GM10248 (cell line): ENCODE results near the gene RUSC2.

Source experiments
- CTCF ChIA-PET: fragments of 300-600 bp; sonication (Branson Sonifier 250); formaldehyde crosslinking; extraction: SDS; loops from one replicate; lab custom pipeline; 2021; ENCODE audit warnings: antibody characterized with exemption; lab: Yijun Ruan, JAX
- POLR2A ChIA-PET: fragments of 350-650 bp; sonication (Branson Sonifier 250); formaldehyde crosslinking; extraction: SDS; loops from one replicate; lab custom pipeline; 2020; ENCODE audit warnings: antibody characterized with exemption; lab: Yijun Ruan, JAX
- DNase-seq: peaks from one replicate; pipeline ENCODE4 v3.0.0; 2012; ENCODE audit errors: extremely low spot score
- TF ChIP-seq, protein P1 (sequence below): IDR thresholded peaks from 2 replicates; pipeline ENCODE4 v1.5.1; 2012; ENCODE audit warnings: mild to moderate bottlenecking, low read depth; ENCODE audit errors: extremely low read depth, missing control alignments, control extremely low read depth

RUSC2 gene

DNA sequence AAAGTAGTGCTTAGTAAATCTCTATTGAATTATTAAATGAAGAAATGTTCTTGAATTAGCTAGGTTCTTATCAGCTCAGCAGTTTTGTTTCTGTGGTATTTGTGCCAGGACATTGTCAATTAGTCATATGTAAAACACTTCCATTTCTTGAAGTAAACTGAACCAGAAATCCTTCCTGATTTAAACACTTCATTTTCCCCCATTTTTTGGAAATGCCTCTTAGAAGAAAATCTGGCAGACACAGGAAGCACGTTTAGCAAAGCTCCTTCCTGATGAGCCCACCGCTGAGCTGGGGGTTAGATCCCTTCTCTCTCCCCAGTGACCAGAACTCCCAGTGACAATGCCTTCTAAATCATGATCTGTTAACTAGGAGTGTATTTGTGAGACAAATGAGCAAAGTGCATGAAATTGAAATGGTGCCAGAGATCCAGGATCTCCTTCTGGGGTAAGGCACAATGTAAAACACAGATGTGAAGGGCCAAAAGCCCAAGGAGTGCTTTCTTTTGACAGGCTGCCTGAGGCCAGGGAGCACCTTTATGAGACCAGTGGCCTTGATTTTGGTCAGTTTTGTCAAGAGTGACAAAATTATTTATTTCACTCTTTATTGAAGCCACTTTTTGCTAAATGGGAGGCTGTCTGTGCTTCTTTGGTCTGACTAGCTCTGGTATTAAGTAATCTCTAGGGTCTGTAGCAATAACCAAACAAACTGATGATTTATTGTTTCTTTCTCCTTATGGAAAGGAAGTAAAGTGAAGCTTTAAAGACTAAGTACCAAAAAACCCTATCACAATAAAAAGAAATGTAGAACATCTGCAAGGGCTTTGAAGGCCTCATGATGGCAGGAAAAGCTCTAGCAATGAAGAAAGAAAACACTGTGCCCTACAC is 25.5 kb upstream of the RUSC2 start:
- CTCF ChIA-PET: interaction anchor here (0.9 to 1.4 kb wide), 5 partner anchors 9 to 565 kb away, joined by 3 to 7 read pairs (median 3); no protein-coding TSS in a partner anchor
- POLR2A ChIA-PET: no interaction called here

DNA sequence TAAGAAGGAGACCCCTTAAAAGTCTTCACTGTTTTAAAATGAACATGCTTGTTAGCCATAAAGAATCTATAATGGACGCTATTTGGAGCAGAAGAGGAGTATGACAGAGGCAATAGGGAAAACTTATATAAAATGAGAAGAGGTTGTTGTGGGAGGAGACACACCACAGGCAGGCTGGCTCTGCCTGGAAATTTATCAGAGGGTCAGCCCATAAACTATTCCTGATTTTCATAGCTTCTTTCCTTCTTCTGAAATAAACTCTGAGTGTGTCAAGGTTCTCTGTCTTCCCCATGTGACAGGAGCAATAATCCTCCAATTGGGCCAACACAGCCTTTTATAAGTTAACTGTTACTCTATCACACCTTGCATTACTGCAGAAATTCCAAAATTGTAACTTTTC is 19.6 kb upstream of the RUSC2 start:
- no peak for DNase-seq
- TF ChIP-seq, protein P1, sequence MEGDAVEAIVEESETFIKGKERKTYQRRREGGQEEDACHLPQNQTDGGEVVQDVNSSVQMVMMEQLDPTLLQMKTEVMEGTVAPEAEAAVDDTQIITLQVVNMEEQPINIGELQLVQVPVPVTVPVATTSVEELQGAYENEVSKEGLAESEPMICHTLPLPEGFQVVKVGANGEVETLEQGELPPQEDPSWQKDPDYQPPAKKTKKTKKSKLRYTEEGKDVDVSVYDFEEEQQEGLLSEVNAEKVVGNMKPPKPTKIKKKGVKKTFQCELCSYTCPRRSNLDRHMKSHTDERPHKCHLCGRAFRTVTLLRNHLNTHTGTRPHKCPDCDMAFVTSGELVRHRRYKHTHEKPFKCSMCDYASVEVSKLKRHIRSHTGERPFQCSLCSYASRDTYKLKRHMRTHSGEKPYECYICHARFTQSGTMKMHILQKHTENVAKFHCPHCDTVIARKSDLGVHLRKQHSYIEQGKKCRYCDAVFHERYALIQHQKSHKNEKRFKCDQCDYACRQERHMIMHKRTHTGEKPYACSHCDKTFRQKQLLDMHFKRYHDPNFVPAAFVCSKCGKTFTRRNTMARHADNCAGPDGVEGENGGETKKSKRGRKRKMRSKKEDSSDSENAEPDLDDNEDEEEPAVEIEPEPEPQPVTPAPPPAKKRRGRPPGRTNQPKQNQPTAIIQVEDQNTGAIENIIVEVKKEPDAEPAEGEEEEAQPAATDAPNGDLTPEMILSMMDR: no peak
- ChIA-PET POLR2A (no interaction called here), CTCF (interaction anchor here (1.4 kb wide), 1 partner anchor 9 kb away, joined by 4 read pairs; no protein-coding TSS in a partner anchor)

More for the DNA sequence above, 25.5 kb upstream of the RUSC2 start:
- TF ChIP-seq, protein P1: no peak
- no peak for DNase-seq

DNA sequence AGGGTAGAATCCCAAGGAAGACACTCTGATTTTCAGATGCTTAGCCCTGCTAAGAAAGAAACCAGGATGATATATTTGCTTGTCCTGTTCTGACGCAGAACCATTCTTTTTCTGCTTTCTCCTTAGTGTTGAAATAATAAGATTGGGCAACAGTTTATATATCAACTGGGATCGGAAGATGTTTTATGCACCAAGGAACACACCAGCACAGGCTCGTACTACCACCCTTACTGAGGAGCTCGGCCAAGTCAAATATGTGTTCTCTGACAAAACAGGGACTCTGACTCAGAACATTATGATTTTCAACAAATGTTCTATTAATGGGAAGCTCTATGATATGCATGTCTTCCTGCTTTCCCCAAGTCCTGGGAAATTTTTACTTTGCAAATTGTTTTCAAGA is 19.0 kb upstream of the RUSC2 start:
- ChIA-PET POLR2A (no interaction called here), CTCF (interaction anchor here (0.9 to 1.4 kb wide), 2 partner anchors 8 to 571 kb away, joined by 4 read pairs; no protein-coding TSS in a partner anchor)
- TF ChIP-seq, protein P1: no peak
- DNase-seq: no peak

DNA sequence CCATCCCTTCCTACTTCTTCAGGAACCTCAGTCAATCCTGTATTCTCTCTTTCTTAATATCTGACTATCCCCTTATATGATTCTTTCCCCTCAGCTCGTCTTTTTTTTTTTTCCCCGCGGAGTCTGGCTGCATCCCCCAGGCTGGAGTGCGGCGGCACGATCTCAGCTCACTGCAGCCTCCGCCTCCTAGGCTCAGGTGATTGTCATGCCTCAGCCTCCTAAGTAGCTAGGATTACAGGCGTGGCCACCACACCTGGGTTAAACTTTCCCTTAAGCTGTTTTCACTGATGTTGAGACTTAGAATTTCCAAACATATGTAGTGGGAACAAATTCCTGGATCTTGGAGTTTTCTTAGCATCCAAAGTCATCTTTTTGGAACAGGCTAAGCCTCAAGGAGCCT is 13.3 kb upstream of the RUSC2 start:
- TF ChIP-seq, protein P1: no peak
- CTCF ChIA-PET: interaction anchor here (0.7 to 3.8 kb wide), 12 partner anchors 12 to 749 kb away, joined by 3 to 42 read pairs (median 4); partner anchors contain the start of genes ATOSB and PIGO
- POLR2A ChIA-PET: no interaction called here
- no peak for DNase-seq

DNA sequence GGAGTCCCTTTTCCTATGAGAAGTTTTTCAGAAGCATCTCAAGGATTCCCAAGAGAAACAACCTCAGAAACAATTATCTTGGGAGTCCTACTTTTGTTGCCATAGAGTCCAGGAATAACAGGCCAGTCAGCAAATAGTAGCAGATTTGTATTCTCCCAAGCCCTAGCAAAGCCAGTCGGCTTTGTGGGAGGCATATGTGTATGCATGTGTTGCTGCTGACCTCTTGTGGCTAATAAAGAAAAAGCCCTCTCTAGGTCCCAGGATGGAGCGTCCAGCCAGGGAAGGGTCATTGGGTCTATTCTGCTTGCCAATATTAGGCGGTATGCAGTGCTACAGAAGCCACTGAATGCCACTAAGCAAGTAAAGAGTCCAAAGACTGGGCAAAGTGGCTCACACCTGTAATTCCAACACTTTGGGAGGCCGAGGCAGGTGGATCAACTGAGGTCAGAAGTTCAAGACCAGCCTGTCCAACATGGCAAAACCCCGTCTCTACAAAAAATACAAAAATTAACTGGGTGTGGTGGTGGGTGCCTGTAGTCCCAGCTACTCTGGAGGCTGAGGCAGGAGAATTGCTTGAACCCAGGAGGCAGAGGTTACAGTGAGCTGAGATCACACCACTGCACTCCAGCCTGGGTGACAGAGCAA is 12.6 kb upstream of the RUSC2 start:
- ChIA-PET CTCF (interaction anchor here (0.9 to 3.8 kb wide), 13 partner anchors 10 to 750 kb away, joined by 3 to 42 read pairs (median 4); partner anchors contain the start of gene ATOSB), POLR2A (interaction anchor here (0.6 kb wide), 1 partner anchor 37 kb away, joined by 3 read pairs; no protein-coding TSS in a partner anchor)
- DNase-seq: peak; percentile 73
- TF ChIP-seq, protein P1: peak; percentile 73

DNA sequence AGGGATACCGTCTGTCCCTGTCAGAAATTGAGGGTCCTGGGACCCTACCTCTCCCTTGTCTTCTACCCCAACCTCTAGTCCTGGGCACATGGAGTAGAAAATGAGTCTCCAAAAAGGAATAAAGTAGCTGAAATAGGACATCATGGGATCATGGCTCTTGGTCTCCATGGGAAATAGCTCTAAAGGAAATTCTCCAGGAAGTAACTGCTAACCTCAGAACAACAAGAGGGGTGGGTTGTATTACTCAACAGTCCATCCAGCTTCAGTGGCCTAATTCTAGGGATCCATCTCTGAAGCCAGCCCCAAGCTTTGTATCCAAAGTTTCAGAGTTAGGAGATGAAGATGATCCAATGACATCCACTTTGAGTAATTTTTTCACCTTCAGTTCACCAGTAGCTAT is 11.0 kb upstream of the RUSC2 start:
- DNase-seq: no peak
- TF ChIP-seq, protein P1: no peak
- ChIA-PET CTCF (interaction anchor here (0.9 to 3.8 kb wide), 13 partner anchors 8 to 1075 kb away, joined by 3 to 42 read pairs (median 3); partner anchors contain the start of genes ATOSB and PIGO), POLR2A (no interaction called here)
